ENCODE data around the gene CCDC93.
"Not testable (repeated sequence)": the region's sequence is repeated elsewhere in the genome, so short reads cannot be mapped to it uniquely, and the experiment has no call there.

The CCDC93 gene

GRCh38 chr2:117949806-117950205 lies 64.1 kb downstream of the CCDC93 start:
- DNase-seq = no peak

GRCh38 chr2:117948615-117949014 lies 65.3 kb downstream of the CCDC93 start:
- DNase-seq = no peak

GRCh38 chr2:117945296-117945695 lies 68.6 kb downstream of the CCDC93 start:
- DNase-seq = no peak

- no peak for DNase-seq
These were observed 69.1 kb downstream of the CCDC93 start for GRCh38 chr2:117944816-117945215.

GRCh38 chr2:117943013-117943672 lies 70.7 kb downstream of the CCDC93 start:
- DNase-seq = no peak

GRCh38 chr2:117942551-117942950 lies 71.3 kb downstream of the CCDC93 start:
- no peak for DNase-seq

- DNase-seq = no peak
These were observed 72.2 kb downstream of the CCDC93 start for GRCh38 chr2:117941693-117942092.

- DNase-seq = no peak
These were observed 73.4 kb downstream of the CCDC93 start for GRCh38 chr2:117940436-117940835.

- no peak for DNase-seq
These were observed 75.3 kb downstream of the CCDC93 start for GRCh38 chr2:117938611-117939010.

- DNase-seq = no peak
These were observed 76.9 kb downstream of the CCDC93 start for GRCh38 chr2:117936871-117937428.

GRCh38 chr2:117935954-117936353 lies 77.9 kb downstream of the CCDC93 start:
- DNase-seq = no peak

- no peak for DNase-seq
These were observed 78.4 kb downstream of the CCDC93 start for GRCh38 chr2:117935456-117935855.

- DNase-seq = no peak
These were observed 80.0 kb downstream of the CCDC93 start for GRCh38 chr2:117933884-117934354.

GRCh38 chr2:117931978-117932377 lies 81.9 kb downstream of the CCDC93 start:
- DNase-seq = no peak

- no peak for DNase-seq
These were observed 82.6 kb downstream of the CCDC93 start for GRCh38 chr2:117931266-117931665.

GRCh38 chr2:117930775-117931174 lies 83.1 kb downstream of the CCDC93 start:
- no peak for DNase-seq

GRCh38 chr2:117923471-117923870 lies 90.4 kb downstream of the CCDC93 start:
- not testable (repeated sequence) for DNase-seq

- DNase-seq = no peak
These were observed 92.3 kb downstream of the CCDC93 start for GRCh38 chr2:117921520-117921919.

- DNase-seq = no peak
These were observed 95.3 kb downstream of the CCDC93 start for GRCh38 chr2:117918608-117919007.

GRCh38 chr2:117917223-117917917 lies 96.5 kb downstream of the CCDC93 start:
- DNase-seq = no peak

GRCh38 chr2:117902933-117903332 lies 110.9 kb downstream of the CCDC93 start:
- no peak for DNase-seq

- DNase-seq = no peak
These were observed 125.0 kb downstream of the CCDC93 start for GRCh38 chr2:117888897-117889296.

GRCh38 chr2:117885308-117885707 lies 128.6 kb downstream of the CCDC93 start:
- DNase-seq = no peak

GRCh38 chr2:117879003-117879402 lies 134.9 kb downstream of the CCDC93 start:
- no peak for DNase-seq
